Measurements from ENCODE around the gene SPI1.

- no peak for TF ChIP-seq CTCF (IDR thresholded peaks at IDR 0.05)
- no peak for TF ChIP-seq POLR2A (IDR thresholded peaks at IDR 0.05)
These were observed 32.3 kb upstream of the SPI1 start for GRCh38 chr11:47410370-47411264.
